Panc1 (cell line): ENCODE results near the gene SNX3.

Source experiments
- POLR2AphosphoS5 ChIP-seq: IDR thresholded peaks from 2 replicates; pipeline ENCODE4 v1.6.1; 2012; ENCODE audit warnings: mild to moderate bottlenecking, low read depth, low read length, moderate library complexity
- SIN3A ChIP-seq: IDR thresholded peaks from 2 replicates; pipeline ENCODE4 v1.6.1; 2012; ENCODE audit warnings: low read depth, mild to moderate bottlenecking, low read length, moderate library complexity, borderline replicate concordance; ENCODE audit not compliant: insufficient read depth
- TCF7L2 ChIP-seq: IDR thresholded peaks from 2 replicates; pipeline ENCODE4 v1.6.1; 2011; ENCODE audit warnings: mild to moderate bottlenecking, low read depth, low read length, inconsistent platforms
- TF ChIP-seq, protein P1 (sequence below): fragments of 450-650 bp; IDR thresholded peaks from 2 replicates; pipeline ENCODE4 v1.5.1; 2017; ENCODE audit warnings: mild to moderate bottlenecking
- TF ChIP-seq, protein P2 (sequence below), 2 experiments: IDR thresholded peaks; 2 replicates each; pipeline ENCODE4 v1.6.1; 2011 to 2012; ENCODE audit warnings: low read depth in 2 of 2, control low read depth in 1 of 2, low read length in 1 of 2, mild to moderate bottlenecking in 1 of 2, moderate library complexity in 1 of 2; ENCODE audit not compliant: insufficient read depth in 1 of 2

DNA sequence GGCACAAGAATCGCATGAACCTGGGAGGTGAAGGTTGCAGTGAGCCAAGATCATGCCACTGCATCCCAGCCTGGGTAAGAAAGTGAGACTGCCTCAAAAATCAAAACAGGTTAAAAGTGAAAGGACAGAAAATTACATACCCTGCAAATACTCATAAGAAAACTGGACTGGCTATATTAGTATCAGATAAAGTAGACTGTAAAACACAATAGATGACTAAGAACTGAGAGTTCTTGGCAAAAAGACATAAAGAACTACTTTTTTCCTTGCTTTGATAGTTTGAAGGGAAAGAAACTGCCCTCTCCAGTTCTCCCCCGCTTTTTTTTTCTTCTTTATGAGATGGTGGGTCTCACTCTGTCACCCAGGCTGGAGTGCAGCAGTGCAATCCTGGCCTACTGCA is 17.0 kb downstream of the SNX3 start:
- TF ChIP-seq, protein P1, sequence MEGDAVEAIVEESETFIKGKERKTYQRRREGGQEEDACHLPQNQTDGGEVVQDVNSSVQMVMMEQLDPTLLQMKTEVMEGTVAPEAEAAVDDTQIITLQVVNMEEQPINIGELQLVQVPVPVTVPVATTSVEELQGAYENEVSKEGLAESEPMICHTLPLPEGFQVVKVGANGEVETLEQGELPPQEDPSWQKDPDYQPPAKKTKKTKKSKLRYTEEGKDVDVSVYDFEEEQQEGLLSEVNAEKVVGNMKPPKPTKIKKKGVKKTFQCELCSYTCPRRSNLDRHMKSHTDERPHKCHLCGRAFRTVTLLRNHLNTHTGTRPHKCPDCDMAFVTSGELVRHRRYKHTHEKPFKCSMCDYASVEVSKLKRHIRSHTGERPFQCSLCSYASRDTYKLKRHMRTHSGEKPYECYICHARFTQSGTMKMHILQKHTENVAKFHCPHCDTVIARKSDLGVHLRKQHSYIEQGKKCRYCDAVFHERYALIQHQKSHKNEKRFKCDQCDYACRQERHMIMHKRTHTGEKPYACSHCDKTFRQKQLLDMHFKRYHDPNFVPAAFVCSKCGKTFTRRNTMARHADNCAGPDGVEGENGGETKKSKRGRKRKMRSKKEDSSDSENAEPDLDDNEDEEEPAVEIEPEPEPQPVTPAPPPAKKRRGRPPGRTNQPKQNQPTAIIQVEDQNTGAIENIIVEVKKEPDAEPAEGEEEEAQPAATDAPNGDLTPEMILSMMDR: no peak
- TF ChIP-seq TCF7L2 (no peak), SIN3A (no peak), POLR2AphosphoS5 (no peak)
- TF ChIP-seq, protein P2, sequence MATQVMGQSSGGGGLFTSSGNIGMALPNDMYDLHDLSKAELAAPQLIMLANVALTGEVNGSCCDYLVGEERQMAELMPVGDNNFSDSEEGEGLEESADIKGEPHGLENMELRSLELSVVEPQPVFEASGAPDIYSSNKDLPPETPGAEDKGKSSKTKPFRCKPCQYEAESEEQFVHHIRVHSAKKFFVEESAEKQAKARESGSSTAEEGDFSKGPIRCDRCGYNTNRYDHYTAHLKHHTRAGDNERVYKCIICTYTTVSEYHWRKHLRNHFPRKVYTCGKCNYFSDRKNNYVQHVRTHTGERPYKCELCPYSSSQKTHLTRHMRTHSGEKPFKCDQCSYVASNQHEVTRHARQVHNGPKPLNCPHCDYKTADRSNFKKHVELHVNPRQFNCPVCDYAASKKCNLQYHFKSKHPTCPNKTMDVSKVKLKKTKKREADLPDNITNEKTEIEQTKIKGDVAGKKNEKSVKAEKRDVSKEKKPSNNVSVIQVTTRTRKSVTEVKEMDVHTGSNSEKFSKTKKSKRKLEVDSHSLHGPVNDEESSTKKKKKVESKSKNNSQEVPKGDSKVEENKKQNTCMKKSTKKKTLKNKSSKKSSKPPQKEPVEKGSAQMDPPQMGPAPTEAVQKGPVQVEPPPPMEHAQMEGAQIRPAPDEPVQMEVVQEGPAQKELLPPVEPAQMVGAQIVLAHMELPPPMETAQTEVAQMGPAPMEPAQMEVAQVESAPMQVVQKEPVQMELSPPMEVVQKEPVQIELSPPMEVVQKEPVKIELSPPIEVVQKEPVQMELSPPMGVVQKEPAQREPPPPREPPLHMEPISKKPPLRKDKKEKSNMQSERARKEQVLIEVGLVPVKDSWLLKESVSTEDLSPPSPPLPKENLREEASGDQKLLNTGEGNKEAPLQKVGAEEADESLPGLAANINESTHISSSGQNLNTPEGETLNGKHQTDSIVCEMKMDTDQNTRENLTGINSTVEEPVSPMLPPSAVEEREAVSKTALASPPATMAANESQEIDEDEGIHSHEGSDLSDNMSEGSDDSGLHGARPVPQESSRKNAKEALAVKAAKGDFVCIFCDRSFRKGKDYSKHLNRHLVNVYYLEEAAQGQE (IDR thresholded peaks at IDR 0.05; ENCODE audit: insufficient read depth in 1 of 2, low read depth in 2 of 2, low read length in 1 of 2): no peak
